ENCODE data around the gene ATP6V1F. TPM values are rescaled to one million over a fixed set of nuclear protein-coding genes. Genes with fewer than 3 reads are reported as not detected.

Gene ATP6V1F
- total RNA-seq, 1 experiment from 2014 or later, result 115 TPM

- no peaks in the 10 kb centered on the region for H3K79me2 ChIP-seq (ENCODE audit: insufficient read depth, low read length)
- H3K4ac ChIP-seq (ENCODE audit: low read depth, low read length), result no peak overlapping the region
- H2BK120ac ChIP-seq (ENCODE audit: low read depth, low read length, poor library complexity, severe bottlenecking), result no peak overlapping the region
- Mint-ChIP-seq H3K4me1 (peaks cover 3 to 5% of the 10 kb centered on the region in 2 experiments; a peak in 2 of 4 replicates), H3K27me3 (ENCODE audit: low read depth) (peaks cover 11% of the 10 kb centered on the region), H3K36me3 (ENCODE audit: insufficient read depth in 1 of 3, low read depth in 3 of 3) (peaks cover 2 to 5% (median 3%) of the 10 kb centered on the region in 3 experiments), H3K4me3 (no peak overlapping the region), H3K27ac (no peak overlapping the region; a peak in 1 of 7 replicates), H3K9me3 (peaks cover 2% of the 10 kb centered on the region in 2 experiments)
- no peaks in the 10 kb centered on the region for H3K4me1 ChIP-seq (ENCODE audit: insufficient read depth, low read length)
- H2AFZ ChIP-seq (ENCODE audit: low read length), result no peak overlapping the region
- no peaks in the 10 kb centered on the region for H4K20me1 ChIP-seq (ENCODE audit: control insufficient read depth, insufficient read depth, insufficient read length)
- no peaks in the 10 kb centered on the region for H3K79me1 ChIP-seq (ENCODE audit: insufficient read depth, low read depth, low read length, poor library complexity, severe bottlenecking)
- no peak overlapping the region for H4K91ac ChIP-seq (ENCODE audit: insufficient read length, low read depth, low read length)
- no CpG with 5 or more reads among the region's 23 CpGs for WGBS (ENCODE audit: extremely low coverage, insufficient read length, low lambda C conversion rate)
- H2BK5ac ChIP-seq (ENCODE audit: insufficient read length, low read length), result no peak overlapping the region
- H3K9me3 ChIP-seq (ENCODE audit: control insufficient read depth, low read depth, low read length), result no peaks in the 10 kb centered on the region
- no peak overlapping the region for H3K4me2 ChIP-seq (ENCODE audit: insufficient read depth, insufficient read length, low read length)
- H3K23me2 ChIP-seq (ENCODE audit: insufficient read length, low read depth, low read length, poor library complexity, severe bottlenecking), result peaks cover 9% of the 10 kb centered on the region
- H2AK5ac ChIP-seq (ENCODE audit: insufficient read length, low read length), result no peak overlapping the region
- no peak overlapping the region for H4K8ac ChIP-seq (replicated peaks; ENCODE audit: insufficient read length, low read depth, low read length)
- H2BK20ac ChIP-seq (ENCODE audit: low read depth, low read length, poor library complexity, severe bottlenecking), result no peak overlapping the region
- H3K9ac ChIP-seq (ENCODE audit: extremely low read depth, insufficient read length, low read length), result no peak overlapping the region
- no peak overlapping the region for H2BK12ac ChIP-seq (ENCODE audit: insufficient read length, low read depth, low read length)
- H3K27ac ChIP-seq (ENCODE audit: insufficient read length, low read depth, low read length), result no peak overlapping the region
- no peak for TF ChIP-seq CTCF (conservative IDR thresholded peaks at IDR 0.05)
- no peak overlapping the region for H2BK15ac ChIP-seq (ENCODE audit: low read depth, low read length)
- no peak overlapping the region for H3K23ac ChIP-seq (ENCODE audit: insufficient read length, low read depth, low read length)
- H3K56ac ChIP-seq (ENCODE audit: insufficient read length, low read depth, low read length), result no peak overlapping the region
- H3K27me3 ChIP-seq (ENCODE audit: insufficient read depth, low read length), result no peaks in the 10 kb centered on the region
- H3T11ph ChIP-seq (ENCODE audit: low read length), result no peak overlapping the region
- H4K5ac ChIP-seq (ENCODE audit: insufficient read length, low read depth, low read length), result no peak overlapping the region
- H3K14ac ChIP-seq (ENCODE audit: insufficient read depth, low read length), result no peak overlapping the region; the same call in 1 of the 2 replicates
- DNase-seq, result no peak
- no peak overlapping the region for H3K18ac ChIP-seq (ENCODE audit: insufficient read length, low read depth, low read length)
These were observed 30.8 kb downstream of the ATP6V1F start for GRCh38 chr7:128893251-128894100.

All from H9 (cell line).